Cerebellar nuclear complex (tissue), 1 donor: ENCODE results near the gene FMO2.

Experiments used
- DNase-seq, 2 experiments: peaks; one replicate each; lab custom pipeline; 2025; lab: John Stamatoyannopoulos, UW

FMO2 gene

DNA sequence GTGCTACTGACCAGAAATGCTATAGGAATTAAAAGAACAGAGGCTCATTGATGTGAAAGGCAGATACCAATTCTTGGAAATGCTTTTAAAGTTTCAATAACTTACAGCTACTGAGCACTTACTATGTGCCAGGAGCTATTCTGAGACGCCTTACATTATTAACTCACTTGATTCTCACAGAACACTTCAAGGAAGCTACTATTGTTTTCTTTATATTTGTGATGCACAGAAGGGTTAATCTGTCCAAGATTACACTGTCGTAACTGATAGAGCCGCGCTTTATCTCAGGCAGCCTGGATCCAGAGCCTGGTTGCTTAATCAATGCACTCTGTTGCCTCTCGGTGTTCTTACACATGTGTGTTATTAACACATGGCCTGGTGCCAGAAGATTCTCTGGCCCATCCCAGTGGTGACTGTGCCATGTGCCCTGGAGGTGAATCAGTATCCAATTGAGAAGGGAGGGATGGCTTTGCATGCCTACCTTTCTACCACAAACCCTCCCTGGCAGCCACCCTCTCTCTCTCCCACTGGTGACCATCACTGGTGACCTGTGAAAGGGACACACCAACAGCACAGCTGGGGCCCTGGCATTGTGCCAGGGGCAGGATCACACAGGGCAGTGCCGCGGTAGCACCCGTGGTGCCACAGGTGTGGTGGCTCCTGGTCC is 72.0 kb downstream of the FMO2 start:
- no peak for DNase-seq

GRCh38 chr1:171257607-171258076 is 72.5 kb downstream of the FMO2 start:
- DNase-seq, result no peak

GRCh38 chr1:171258429-171258828 is 73.3 kb downstream of the FMO2 start:
- no peak for DNase-seq

GRCh38 chr1:171258943-171259342 is 73.8 kb downstream of the FMO2 start:
- DNase-seq, result no peak
